ENCODE measurements around the gene TMEM158.

GRCh38 chr3:45253316-45253715, 27.2 kb upstream of the TMEM158 start:
- no peak for TF ChIP-seq MAX (IDR thresholded peaks at IDR 0.05)
- no peak for TF ChIP-seq CTCF (IDR thresholded peaks at IDR 0.05; ENCODE audit: control extremely low read depth in 1 of 3, insufficient read depth in 1 of 3, low read depth in 1 of 3, low read length in 3 of 3)
- TF ChIP-seq CREB1 (IDR thresholded peaks at IDR 0.05) = no peak
- TF ChIP-seq SUZ12 (IDR thresholded peaks at IDR 0.05; ENCODE audit: low read length) = no peak
- TF ChIP-seq EZH2 (IDR thresholded peaks at IDR 0.05; ENCODE audit: low read depth, low read length, severe bottlenecking) = no peak
- TF ChIP-seq ZNF274 (IDR thresholded peaks at IDR 0.05; ENCODE audit: borderline replicate concordance, extremely low read depth, low read length) = no peak
- no peak for TF ChIP-seq POLR2AphosphoS5 (IDR thresholded peaks at IDR 0.05; ENCODE audit: low read depth, low read length)
- TF ChIP-seq TCF12 (IDR thresholded peaks at IDR 0.05; ENCODE audit: low read depth, low read length) = no peak
- no peak for TF ChIP-seq CBX5 (IDR thresholded peaks at IDR 0.05; ENCODE audit: low read depth, low read length)
- no peak for TF ChIP-seq EP300 (IDR thresholded peaks at IDR 0.05; ENCODE audit: borderline replicate concordance in 1 of 2, low read depth in 2 of 2, low read length in 2 of 2)

Data from H1 (cell line).